ENCODE measurements around the gene ZNF417. TPM values are rescaled to one million over a fixed set of nuclear protein-coding genes. Genes with fewer than 3 reads are reported as not detected.

The ZNF417 gene
- total and polyA plus RNA-seq, 9 of the 15 experiments (the other 6 are each of a cell fraction or from before 2014, with no cell fraction given), result 0.35 to 7.2 (median 3.2) TPM

- ChIA-PET CTCF (ENCODE audit: low intra/inter-chr PET ratio) (no interaction called here), POLR2A (interaction anchor here (1.4 kb wide), 1 partner anchor 9 kb away, joined by 4 read pairs; no protein-coding TSS in a partner anchor)
- Histone ChIP-seq H3K9me1 (ENCODE audit: control insufficient read depth, insufficient read depth, low read length) (no peaks in the 10 kb centered on the region), H3K4me2 (ENCODE audit: insufficient read depth, low read length) (no peak overlapping the region), H3K9me3 (replicated peaks; ENCODE audit: control insufficient read depth, insufficient read depth, low read depth, low read length) (peaks cover 4% of the 10 kb centered on the region), H3K27ac (ENCODE audit: extremely low read depth, low read depth, low read length) (no peak overlapping the region), H3K36me3 (ENCODE audit: control insufficient read depth, insufficient read depth, low read length) (no peaks in the 10 kb centered on the region), H3K79me2 (ENCODE audit: control insufficient read depth, insufficient read depth, low read length) (no peaks in the 10 kb centered on the region), H4K20me1 (replicated peaks; ENCODE audit: control insufficient read depth, insufficient read depth, low read length) (no peaks in the 10 kb centered on the region), H3K4me3 (no peak overlapping the region), H3K4me1 (replicated peaks in 1 of 2; ENCODE audit: control insufficient read depth in 2 of 2, insufficient read depth in 2 of 2, low read length in 2 of 2) (peaks cover 0 to 5% of the 10 kb centered on the region in 2 experiments; a peak in 2 of 5 replicates), H3K27me3 (ENCODE audit: control insufficient read depth in 2 of 2, insufficient read depth in 2 of 2, low read length in 2 of 2) (no peaks in the 10 kb centered on the region), H2AFZ (ENCODE audit: low read depth, low read length) (no peak overlapping the region), H3K9ac (ENCODE audit: insufficient read depth in 1 of 2, low read depth in 2 of 2, low read length in 2 of 2) (no peak overlapping the region)
- no peak for ATAC-seq
- DNase-seq (ENCODE audit: extremely low read depth in 1 of 4, low spot score in 3 of 4), result no peak
- TF ChIP-seq NFIC (IDR thresholded peaks at IDR 0.05) (peak; percentile 58), NRF1 (conservative IDR thresholded peaks at IDR 0.05 in 1 of 2, IDR thresholded peaks at IDR 0.05 in 1 of 2) (no peak)
- in situ Hi-C loops (cut with MboI) (no loop called here), intact Hi-C loops (cut with micrococcal nuclease) (no loop called here)
- WGBS (ENCODE audit: insufficient coverage, low coverage, missing lambda C conversion rate), result 14% methylated on average over 6 of the region's 6 CpGs
- no TSS peak for BruUV-seq (replicated peaks)
- FAIRE-seq, result no peak
Measured at GRCh38 chr19:57887195-57887941, 29.0 kb downstream of the ZNF417 start.

GRCh38 chr19:57886046-57886445 lies 30.3 kb downstream of the ZNF417 start:
- no peak for FAIRE-seq
- no TSS peak for BruUV-seq (replicated peaks)
- H3K27me3 ChIP-seq (ENCODE audit: control insufficient read depth in 2 of 2, insufficient read depth in 2 of 2, low read length in 2 of 2), result no peaks in the 10 kb centered on the region
- peaks cover 4% of the 10 kb centered on the region for H3K9me3 ChIP-seq (replicated peaks; ENCODE audit: control insufficient read depth, insufficient read depth, low read depth, low read length)
- no peaks in the 10 kb centered on the region for H3K79me2 ChIP-seq (ENCODE audit: control insufficient read depth, insufficient read depth, low read length)
- no peak overlapping the region for H3K27ac ChIP-seq (ENCODE audit: extremely low read depth, low read depth, low read length)
- H3K4me3 ChIP-seq, result no peak overlapping the region
- H3K4me1 ChIP-seq (replicated peaks in 1 of 2; ENCODE audit: control insufficient read depth in 2 of 2, insufficient read depth in 2 of 2, low read length in 2 of 2), result peaks cover 0 to 5% of the 10 kb centered on the region in 2 experiments; a peak in 2 of 5 replicates
- ChIA-PET POLR2A (no interaction called here), CTCF (ENCODE audit: low intra/inter-chr PET ratio) (no interaction called here)
- no peak for DNase-seq (ENCODE audit: extremely low read depth in 1 of 4, low spot score in 3 of 4)
- H3K4me2 ChIP-seq (ENCODE audit: insufficient read depth, low read length), result no peak overlapping the region
- in situ Hi-C loops (cut with MboI), result no loop called here
- no peaks in the 10 kb centered on the region for H3K36me3 ChIP-seq (ENCODE audit: control insufficient read depth, insufficient read depth, low read length)
- no peaks in the 10 kb centered on the region for H3K9me1 ChIP-seq (ENCODE audit: control insufficient read depth, insufficient read depth, low read length)
- H3K9ac ChIP-seq (ENCODE audit: insufficient read depth in 1 of 2, low read depth in 2 of 2, low read length in 2 of 2), result no peak overlapping the region
- no peaks in the 10 kb centered on the region for H4K20me1 ChIP-seq (replicated peaks; ENCODE audit: control insufficient read depth, insufficient read depth, low read length)
- 7% methylated on average over 3 of the region's 3 CpGs for WGBS (ENCODE audit: insufficient coverage, low coverage, missing lambda C conversion rate)
- ATAC-seq, result no peak
- intact Hi-C loops (cut with micrococcal nuclease), result no loop called here
- H2AFZ ChIP-seq (ENCODE audit: low read depth, low read length), result no peak overlapping the region
- TF ChIP-seq RFX5 (IDR thresholded peaks at IDR 0.05; ENCODE audit: low read depth, low read length) (no peak), CUX1 (CRISPR knock-in tag; IDR thresholded peaks at IDR 0.05) (no peak), TAF7 (tag; IDR thresholded peaks at IDR 0.05) (no peak), TFAM (CRISPR knock-in tag; conservative IDR thresholded peaks at IDR 0.05) (no peak), SRF (CRISPR knock-in tag; IDR thresholded peaks at IDR 0.05) (no peak), C11orf30 (IDR thresholded peaks at IDR 0.05; ENCODE audit: low read depth) (no peak), EZH2 (IDR thresholded peaks at IDR 0.05; ENCODE audit: borderline replicate concordance, low read depth, low read length) (no peak), ETV1 (tag; conservative IDR thresholded peaks at IDR 0.05; ENCODE audit: low read depth) (no peak), ELF2 (CRISPR knock-in tag; IDR thresholded peaks at IDR 0.05) (no peak)

Measured in K562 (cell line).